ENCODE results near the gene TDP1.
A peak's percentile ranks its signal among the peaks of the same experiment; 100 is the strongest.

Gene TDP1

DNA sequence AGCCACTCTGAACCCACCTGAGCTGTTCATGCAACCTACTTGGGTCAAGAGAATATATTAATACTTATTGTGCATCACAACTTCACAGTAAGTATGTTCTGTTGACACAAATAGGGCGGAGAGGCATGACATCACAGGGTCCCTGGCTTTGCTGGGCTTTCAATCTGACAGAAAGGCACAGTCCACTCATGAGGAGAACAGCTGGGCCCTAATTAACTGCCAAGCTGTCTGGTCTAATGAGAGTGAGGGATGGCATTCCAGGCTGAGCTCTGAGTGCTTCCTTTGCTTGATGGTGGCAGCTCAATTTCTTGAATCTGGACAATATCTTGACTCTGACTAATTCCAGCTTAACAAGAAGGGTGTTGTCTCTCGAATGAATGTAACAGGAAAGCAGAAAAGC, 3.2 kb upstream of the TDP1 start:
- no peak for TF ChIP-seq POLR2AphosphoS5 (IDR thresholded peaks at IDR 0.05; ENCODE audit: low read depth, low read length)
- no peak for TF ChIP-seq TAF1 (IDR thresholded peaks at IDR 0.05; ENCODE audit: borderline replicate concordance, low read depth, low read length)
- no peak for TF ChIP-seq POLR2A (IDR thresholded peaks at IDR 0.05; ENCODE audit: low read depth, low read length)
- DNase-seq (ENCODE audit: insufficient read length) (no peak), FAIRE-seq (no peak)

DNA sequence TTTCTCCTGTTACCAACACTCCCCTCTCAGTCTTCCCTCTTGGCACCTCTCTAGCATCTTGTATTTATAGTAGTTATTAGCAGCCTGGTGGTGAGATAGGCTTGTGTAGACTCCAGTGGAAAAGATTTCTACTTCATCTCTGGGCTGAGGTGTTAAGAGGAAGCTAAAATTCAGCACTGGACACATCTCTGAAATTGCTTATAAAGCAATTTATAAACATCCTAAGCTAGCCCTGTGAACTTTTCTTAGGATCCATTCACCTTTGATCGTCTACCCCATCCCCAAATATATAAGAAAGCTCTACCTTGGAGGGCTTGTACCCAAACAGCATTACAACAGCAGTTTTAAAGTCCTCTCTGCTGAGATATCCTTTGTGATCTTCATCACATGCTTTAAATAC, 2.1 kb upstream of the TDP1 start:
- FAIRE-seq (no peak), DNase-seq (ENCODE audit: insufficient read length) (no peak)
- TF ChIP-seq POLR2AphosphoS5 (IDR thresholded peaks at IDR 0.05; ENCODE audit: low read depth, low read length) (no peak), POLR2A (IDR thresholded peaks at IDR 0.05; ENCODE audit: low read depth, low read length) (no peak), TAF1 (IDR thresholded peaks at IDR 0.05; ENCODE audit: borderline replicate concordance, low read depth, low read length) (no peak)

DNA sequence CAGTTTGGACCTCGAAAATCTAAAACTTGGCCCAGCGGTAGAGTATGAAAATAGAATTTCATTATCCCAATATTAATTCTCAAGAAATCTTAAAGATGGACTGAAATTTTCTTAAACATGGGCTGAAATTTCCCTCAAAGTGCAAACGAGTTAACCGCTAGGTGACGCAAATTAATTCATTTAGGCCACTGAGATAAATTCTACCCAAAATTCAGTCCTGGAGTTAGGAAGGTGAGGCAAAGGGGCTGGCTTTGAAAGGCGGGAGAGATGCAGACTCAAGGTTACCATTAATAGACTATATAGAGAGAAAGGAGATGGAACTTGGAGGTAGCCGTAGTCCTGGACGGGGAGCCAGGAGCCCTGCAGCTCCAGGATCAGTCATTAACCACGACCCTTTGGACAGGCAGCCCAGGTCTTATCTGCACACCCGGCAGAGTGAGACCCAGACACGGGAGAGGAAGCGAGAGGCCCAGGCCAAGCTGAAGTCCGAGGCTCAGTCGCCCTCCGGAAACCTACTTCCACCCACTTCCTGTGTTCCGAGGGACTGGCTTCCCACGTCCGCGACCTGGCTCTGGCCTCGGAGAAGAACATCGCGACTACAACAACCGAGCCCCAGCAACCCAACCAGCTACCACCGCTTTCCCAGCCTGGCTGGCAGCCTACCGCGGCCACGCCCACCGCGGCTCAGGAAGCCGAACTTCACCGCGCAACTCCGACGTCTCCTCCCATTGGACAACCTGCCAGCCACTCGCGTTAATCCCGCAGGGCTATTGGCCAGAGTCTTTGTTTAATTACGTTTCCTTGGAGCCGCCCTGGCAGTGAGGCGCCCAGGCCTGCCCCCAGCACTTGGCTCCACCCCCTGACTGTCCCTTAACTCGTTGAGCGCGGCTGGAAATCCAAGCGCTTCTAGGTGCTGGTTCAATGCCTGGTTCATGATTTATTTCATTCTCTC, 1.4 kb upstream of the TDP1 start, which contains the start of gene EFCAB11:
EFCAB11 (minus strand) TSS at position 661 of the 952 bp plus-strand sequence; CDS start at position 591, 70 bp downstream.
- peak; percentile 99 for FAIRE-seq
- peak; percentile 75 for DNase-seq (ENCODE audit: insufficient read length)
- TF ChIP-seq TAF1 (IDR thresholded peaks at IDR 0.05; ENCODE audit: borderline replicate concordance, low read depth, low read length), result peak; percentile 15; the same call in 1 of the 2 replicates
- peak; percentile 71; the same call in 1 of the 2 replicates for TF ChIP-seq POLR2A (IDR thresholded peaks at IDR 0.05; ENCODE audit: low read depth, low read length)
- TF ChIP-seq POLR2AphosphoS5 (IDR thresholded peaks at IDR 0.05; ENCODE audit: low read depth, low read length), result peak; percentile 72

DNA sequence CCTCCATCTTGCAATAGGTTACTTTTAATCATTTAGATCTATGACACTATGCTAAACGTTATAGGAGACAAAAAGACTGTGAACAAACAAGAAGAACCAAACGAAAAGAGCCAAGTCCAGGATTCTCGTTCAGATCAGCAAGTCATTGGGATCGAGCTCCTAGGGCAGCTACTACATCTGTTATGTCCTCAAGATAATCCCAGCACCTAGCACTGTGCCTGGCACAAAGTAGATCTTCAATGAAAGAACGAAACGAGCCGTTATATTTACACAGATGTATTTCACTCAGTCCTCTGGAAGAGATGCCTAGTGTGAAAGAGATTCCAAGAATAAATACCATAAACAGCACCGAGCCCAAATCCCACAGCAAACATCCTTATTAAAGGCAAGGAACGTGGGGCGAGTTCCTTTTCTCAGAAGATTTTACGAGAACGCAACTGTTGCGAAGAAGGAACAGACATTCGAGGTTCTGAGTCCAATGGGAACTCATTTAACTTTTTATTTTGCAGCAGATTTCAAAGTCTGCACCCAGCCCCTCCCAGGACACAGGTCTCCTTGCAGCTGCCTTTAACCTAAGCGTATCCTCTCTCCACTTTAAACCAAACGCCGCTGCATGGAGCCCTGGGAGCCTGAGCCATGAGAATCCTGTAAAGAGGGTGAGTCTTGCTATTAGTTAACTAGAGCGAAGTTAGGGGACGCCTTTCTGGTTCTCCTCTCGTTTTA, 544 bp upstream of the TDP1 start:
- TF ChIP-seq POLR2A (IDR thresholded peaks at IDR 0.05; ENCODE audit: low read depth, low read length) (no peak), TAF1 (IDR thresholded peaks at IDR 0.05; ENCODE audit: borderline replicate concordance, low read depth, low read length) (no peak), POLR2AphosphoS5 (IDR thresholded peaks at IDR 0.05; ENCODE audit: low read depth, low read length) (no peak)
- no peak for DNase-seq (ENCODE audit: insufficient read length)
- FAIRE-seq, result no peak

DNA sequence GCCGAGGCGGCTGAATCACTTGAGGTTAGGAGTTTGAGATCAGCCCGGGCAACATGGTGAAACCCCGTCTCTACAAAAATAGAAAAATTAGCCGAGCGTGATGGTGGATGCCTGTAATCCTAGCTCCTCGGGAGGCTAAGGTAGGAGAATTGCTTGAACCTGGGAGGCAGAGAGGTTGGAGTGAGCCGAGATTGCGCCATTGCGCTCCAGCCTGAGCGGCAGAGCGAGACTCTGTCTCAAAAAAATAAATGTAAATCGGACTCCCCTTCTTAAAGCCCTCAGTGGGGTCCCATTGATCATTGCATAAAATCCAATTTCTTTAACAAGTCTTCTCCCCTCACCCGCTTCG, 908 bp downstream of the TDP1 start:
- DNase-seq (ENCODE audit: insufficient read length) (no peak), FAIRE-seq (no peak)
- no peak for TF ChIP-seq POLR2AphosphoS5 (IDR thresholded peaks at IDR 0.05; ENCODE audit: low read depth, low read length)
- TF ChIP-seq TAF1 (IDR thresholded peaks at IDR 0.05; ENCODE audit: borderline replicate concordance, low read depth, low read length), result no peak
- no peak for TF ChIP-seq POLR2A (IDR thresholded peaks at IDR 0.05; ENCODE audit: low read depth, low read length)

DNA sequence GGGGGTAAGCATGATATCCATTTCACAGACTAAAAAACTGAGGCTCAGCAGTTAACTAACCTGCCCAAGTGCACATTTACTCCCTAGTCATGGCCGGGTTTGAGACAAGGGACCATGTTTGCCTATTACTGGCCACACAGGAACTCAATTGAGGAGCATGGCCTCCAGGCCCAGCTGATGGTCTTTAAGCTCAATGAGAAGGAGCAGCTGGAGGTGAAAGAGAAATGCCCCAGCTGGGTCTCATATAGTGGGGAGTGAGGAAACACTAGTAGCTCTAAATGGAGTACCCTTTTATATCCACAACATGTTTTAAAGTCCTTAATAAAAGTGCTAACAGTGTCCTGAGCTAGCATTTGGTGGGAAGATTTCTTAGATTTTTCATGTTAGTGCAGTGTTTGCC, 1.6 kb downstream of the TDP1 start:
- DNase-seq (ENCODE audit: insufficient read length), result no peak

DNA sequence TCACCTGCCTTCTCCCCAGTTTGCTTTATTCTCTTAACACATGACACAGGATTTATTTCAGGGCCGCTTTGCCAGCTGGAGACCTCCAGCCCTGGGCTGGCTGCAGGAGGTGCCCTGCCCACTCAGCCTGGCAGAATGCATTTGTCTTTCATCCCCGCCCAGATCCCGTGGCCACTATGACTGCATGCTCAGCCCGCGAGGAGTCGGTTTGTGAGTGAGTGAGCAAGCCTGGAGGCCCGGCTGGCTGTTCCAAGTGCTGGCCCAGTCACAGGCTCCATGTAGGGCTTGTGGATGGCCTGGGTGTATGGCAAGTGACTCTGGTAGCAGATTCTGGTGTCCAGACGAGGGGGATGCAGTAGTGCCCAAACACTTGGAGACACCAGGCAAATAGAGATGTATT, 2.1 kb downstream of the TDP1 start:
- FAIRE-seq (no peak), DNase-seq (ENCODE audit: insufficient read length) (no peak)

More for the DNA sequence above, 1.6 kb downstream of the TDP1 start:
- FAIRE-seq, result no peak
- TF ChIP-seq POLR2A (IDR thresholded peaks at IDR 0.05; ENCODE audit: low read depth, low read length), result no peak
- no peak for TF ChIP-seq POLR2AphosphoS5 (IDR thresholded peaks at IDR 0.05; ENCODE audit: low read depth, low read length)
- no peak for TF ChIP-seq TAF1 (IDR thresholded peaks at IDR 0.05; ENCODE audit: borderline replicate concordance, low read depth, low read length)

DNA sequence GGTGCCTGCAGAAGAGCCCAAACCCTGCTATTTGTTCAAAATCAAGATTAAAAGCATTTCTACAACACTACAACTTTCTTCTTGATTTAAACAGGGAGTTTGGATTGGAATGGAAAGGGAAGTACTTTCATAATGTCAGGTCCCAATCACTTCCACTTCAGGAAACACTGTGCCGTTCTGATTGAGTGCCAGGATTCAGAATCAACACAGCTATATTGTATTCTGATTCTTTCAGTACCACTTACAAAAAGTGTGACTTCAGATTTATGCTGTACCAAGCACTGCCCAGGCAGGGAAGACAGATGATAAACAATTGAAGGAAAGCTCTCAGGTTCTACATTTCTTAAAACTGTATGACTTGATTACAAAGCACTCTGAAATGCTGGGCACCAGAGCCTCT, 3.2 kb downstream of the TDP1 start:
- DNase-seq (ENCODE audit: insufficient read length) (no peak), FAIRE-seq (no peak)
- TF ChIP-seq POLR2AphosphoS5 (IDR thresholded peaks at IDR 0.05; ENCODE audit: low read depth, low read length) (no peak), POLR2A (IDR thresholded peaks at IDR 0.05; ENCODE audit: low read depth, low read length) (no peak), TAF1 (IDR thresholded peaks at IDR 0.05; ENCODE audit: borderline replicate concordance, low read depth, low read length) (no peak)

More for the DNA sequence above, 2.1 kb downstream of the TDP1 start:
- TF ChIP-seq TAF1 (IDR thresholded peaks at IDR 0.05; ENCODE audit: borderline replicate concordance, low read depth, low read length) (no peak), POLR2A (IDR thresholded peaks at IDR 0.05; ENCODE audit: low read depth, low read length) (no peak), POLR2AphosphoS5 (IDR thresholded peaks at IDR 0.05; ENCODE audit: low read depth, low read length) (no peak)

DNA sequence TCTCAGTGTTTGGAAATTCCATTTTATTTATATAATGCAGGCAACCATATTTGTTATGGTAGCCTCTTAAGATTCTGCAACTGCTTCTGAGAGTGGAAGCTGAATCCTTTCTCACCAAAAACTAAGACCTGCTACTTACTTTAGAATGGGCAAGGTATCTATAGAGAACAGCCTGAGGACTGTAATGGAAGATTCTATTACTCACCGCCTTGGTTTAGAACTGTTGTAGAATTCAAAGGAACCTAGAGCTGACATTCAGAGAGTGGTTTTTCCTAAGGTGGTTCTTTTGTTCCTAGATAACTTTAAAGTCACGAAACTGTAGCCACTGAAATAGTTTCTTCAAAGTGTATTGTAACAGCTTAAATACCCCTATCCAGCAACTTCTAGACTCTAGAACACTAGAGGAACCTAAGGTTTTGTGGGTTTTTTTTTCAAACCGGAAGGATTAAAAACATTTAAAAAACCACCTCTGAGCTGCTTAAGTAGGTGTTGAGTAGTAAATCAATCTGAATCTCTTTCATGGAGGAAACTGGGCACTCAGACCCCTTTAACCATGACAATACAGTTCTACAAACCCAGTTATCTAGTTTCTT, 4.2 kb downstream of the TDP1 start:
- DNase-seq (ENCODE audit: insufficient read length) (no peak), FAIRE-seq (no peak)
- TF ChIP-seq POLR2A (IDR thresholded peaks at IDR 0.05; ENCODE audit: low read depth, low read length), result no peak
- TF ChIP-seq TAF1 (IDR thresholded peaks at IDR 0.05; ENCODE audit: borderline replicate concordance, low read depth, low read length), result no peak
- TF ChIP-seq POLR2AphosphoS5 (IDR thresholded peaks at IDR 0.05; ENCODE audit: low read depth, low read length), result no peak

DNA sequence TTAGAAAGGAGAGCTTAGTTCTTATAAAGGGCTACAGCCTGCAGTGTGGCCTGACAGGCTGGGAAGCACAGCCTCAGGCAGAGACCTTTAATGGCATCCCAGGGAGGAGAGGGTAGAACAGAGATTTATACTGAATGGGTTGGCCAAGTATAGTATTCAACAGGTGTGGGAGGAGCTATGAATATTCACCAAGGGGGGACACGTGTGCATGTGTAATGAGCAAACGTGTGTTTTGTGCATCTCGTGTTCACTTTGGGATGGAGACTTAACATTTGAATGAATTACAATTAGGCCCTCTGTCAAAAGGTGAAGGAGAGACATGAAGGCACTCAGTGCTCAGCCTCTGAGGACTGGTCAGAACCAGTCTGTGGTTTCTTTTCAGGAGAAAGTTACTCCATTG, 5.2 kb downstream of the TDP1 start:
- no peak for FAIRE-seq
- TF ChIP-seq POLR2A (IDR thresholded peaks at IDR 0.05; ENCODE audit: low read depth, low read length), result no peak
- TF ChIP-seq POLR2AphosphoS5 (IDR thresholded peaks at IDR 0.05; ENCODE audit: low read depth, low read length), result no peak
- TF ChIP-seq TAF1 (IDR thresholded peaks at IDR 0.05; ENCODE audit: borderline replicate concordance, low read depth, low read length), result no peak

DNA sequence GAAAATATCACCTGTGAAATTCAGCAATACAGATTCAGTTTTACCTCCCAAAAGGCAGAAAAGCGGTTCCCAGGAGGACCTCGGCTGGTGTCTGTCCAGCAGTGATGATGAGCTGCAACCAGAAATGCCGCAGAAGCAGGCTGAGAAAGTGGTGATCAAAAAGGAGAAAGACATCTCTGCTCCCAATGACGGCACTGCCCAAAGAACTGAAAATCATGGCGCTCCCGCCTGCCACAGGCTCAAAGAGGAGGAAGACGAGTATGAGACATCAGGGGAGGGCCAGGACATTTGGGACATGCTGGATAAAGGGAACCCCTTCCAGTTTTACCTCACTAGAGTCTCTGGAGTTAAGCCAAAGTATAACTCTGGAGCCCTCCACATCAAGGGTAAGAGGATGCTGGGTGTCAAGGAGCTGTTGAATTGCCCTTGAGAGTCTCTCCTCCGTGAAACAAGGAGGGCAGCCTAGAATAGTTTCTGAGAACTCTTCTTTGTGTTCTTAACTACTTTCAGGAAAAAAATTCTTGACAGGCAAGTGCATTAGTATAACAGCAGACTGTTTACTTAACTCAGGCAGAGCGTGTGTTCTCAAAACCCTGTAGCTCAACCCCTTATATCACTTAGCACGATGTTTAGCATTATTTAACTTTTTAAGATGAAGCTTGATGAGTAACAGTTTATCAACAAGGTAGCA, 7.7 kb downstream of the TDP1 start:
- no peak for FAIRE-seq
- no peak for TF ChIP-seq POLR2A (IDR thresholded peaks at IDR 0.05; ENCODE audit: low read depth, low read length)
- TF ChIP-seq TAF1 (IDR thresholded peaks at IDR 0.05; ENCODE audit: borderline replicate concordance, low read depth, low read length), result no peak
- TF ChIP-seq POLR2AphosphoS5 (IDR thresholded peaks at IDR 0.05; ENCODE audit: low read depth, low read length), result no peak

More for the DNA sequence above, 5.2 kb downstream of the TDP1 start:
- DNase-seq (ENCODE audit: insufficient read length), result no peak

More for the DNA sequence above, 7.7 kb downstream of the TDP1 start:
- no peak for DNase-seq (ENCODE audit: insufficient read length)

All from GM12892 (cell line).